B cell (primary cell): ENCODE data around the gene CD180.

Experiments used
- CTCF ChIP-seq: fragments of 200-600 bp; IDR thresholded peaks from one replicate; pipeline ENCODE4 v1.8.0; 2022; ENCODE audit warnings: antibody characterized with exemption, mild to moderate bottlenecking
- EZH2 ChIP-seq: IDR thresholded peaks from 2 replicates; pipeline ENCODE4 v1.6.1; 2012; ENCODE audit warnings: borderline replicate concordance, low read depth, mild to moderate bottlenecking, moderate library complexity, low read length; ENCODE audit not compliant: insufficient read depth, poor library complexity, severe bottlenecking

DNA sequence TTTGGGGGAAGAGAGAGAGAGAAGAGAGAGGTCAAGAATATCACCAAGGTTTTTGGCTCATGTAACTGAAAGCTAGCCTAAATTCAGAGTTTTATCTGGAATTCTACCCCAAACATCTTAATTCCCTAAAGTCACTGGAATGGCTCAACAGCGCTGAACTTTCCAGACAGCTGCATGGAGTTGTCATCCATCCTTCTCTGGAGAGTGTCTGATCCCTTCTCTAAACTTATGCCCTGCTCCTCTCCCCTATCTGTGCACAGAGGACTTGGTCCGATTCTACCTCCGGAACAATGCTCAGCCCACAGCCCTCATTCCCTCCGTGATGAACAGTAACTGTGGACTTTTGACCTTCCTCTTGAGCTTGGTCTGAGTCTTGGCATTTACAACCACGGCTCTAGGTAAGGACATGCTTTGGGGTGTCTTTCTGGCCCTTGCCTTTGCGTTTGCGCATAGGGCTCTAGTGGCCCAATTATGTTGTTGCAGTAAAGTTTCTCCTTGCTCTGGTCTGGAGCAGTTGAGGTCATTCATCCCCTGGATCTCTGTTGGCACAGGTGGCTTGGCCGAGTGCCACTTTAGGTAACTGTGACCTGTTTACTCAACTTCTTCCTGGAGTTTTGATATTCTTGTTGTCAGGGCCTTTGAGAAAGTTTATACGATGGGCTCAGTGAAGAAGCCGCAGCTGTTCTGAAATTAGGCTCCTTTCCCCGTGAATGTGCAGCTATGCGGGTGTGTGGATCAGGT is 18.3 kb upstream of the CD180 start:
- TF ChIP-seq CTCF = no peak
- TF ChIP-seq EZH2 = no peak
